Breast epithelium (tissue), 3 donors: Measurements from ENCODE around the gene GABRB3.

Experiments
- POLR2AphosphoS5 ChIP-seq, 3 donors: sonication (generic); formaldehyde crosslinking; IDR thresholded peaks; one replicate each; pipeline ENCODE4 v1.6.1; 2017; ENCODE audit warnings: antibody characterized with exemption in 3 of 3
- TF ChIP-seq, protein P1 (sequence below), 3 donors: fragments of 450-650 bp; IDR thresholded peaks; one replicate each; pipeline ENCODE4 v1.5.1; 2016 to 2017; ENCODE audit warnings: antibody characterized with exemption in 3 of 3, mild to moderate bottlenecking in 3 of 3, moderate library complexity in 3 of 3

DNA sequence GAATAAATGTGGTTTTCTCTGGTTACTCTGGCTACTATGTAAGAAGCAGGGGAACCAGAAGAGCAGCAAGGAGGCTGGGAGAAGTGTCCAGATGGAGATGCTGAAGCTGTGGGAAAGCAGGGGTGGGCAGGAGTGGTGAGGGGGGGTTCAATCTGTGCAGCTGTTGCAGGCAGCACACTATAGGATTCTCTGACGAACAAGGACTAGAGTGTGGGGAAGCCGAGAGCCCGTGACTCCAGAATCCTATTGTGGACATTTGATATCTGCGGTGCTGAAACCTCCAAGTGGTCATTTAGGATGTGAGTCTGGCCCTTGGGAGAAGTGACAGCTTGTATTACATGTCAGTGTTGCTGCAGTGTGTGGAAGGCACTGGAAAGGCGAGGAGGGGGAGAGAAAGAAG, 60.5 kb downstream of the GABRB3 start:
- TF ChIP-seq, protein P1, sequence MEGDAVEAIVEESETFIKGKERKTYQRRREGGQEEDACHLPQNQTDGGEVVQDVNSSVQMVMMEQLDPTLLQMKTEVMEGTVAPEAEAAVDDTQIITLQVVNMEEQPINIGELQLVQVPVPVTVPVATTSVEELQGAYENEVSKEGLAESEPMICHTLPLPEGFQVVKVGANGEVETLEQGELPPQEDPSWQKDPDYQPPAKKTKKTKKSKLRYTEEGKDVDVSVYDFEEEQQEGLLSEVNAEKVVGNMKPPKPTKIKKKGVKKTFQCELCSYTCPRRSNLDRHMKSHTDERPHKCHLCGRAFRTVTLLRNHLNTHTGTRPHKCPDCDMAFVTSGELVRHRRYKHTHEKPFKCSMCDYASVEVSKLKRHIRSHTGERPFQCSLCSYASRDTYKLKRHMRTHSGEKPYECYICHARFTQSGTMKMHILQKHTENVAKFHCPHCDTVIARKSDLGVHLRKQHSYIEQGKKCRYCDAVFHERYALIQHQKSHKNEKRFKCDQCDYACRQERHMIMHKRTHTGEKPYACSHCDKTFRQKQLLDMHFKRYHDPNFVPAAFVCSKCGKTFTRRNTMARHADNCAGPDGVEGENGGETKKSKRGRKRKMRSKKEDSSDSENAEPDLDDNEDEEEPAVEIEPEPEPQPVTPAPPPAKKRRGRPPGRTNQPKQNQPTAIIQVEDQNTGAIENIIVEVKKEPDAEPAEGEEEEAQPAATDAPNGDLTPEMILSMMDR (IDR thresholded peaks at IDR 0.05), result no peak
- no peak for TF ChIP-seq POLR2AphosphoS5 (IDR thresholded peaks at IDR 0.05)
